HG02623 (cell line): ENCODE measurements around the gene ASAH2B.
"Not testable (repeated sequence)": the region's sequence is repeated elsewhere in the genome, so short reads cannot be mapped to it uniquely, and the experiment has no call there.

Experiments used
- ATAC-seq: cut with Tn5 transposase; IDR thresholded peaks from one replicate; pipeline ENCODE4 v1.9.1; 2021; ENCODE audit warnings: moderate library complexity; ENCODE audit not compliant: unreplicated experiment

Gene ASAH2B

GRCh38 chr10:50739618-50740292 is at the start of gene ASAH2B:
Gene ASAH2B, plus strand, starts transcription at chr10:50739936. Its CDS starts 5,195 bp downstream, at chr10:50745131.
- peak; percentile 74 for ATAC-seq

- not testable (repeated sequence) for ATAC-seq
These were observed 41.9 kb upstream of the ASAH2B start for GRCh38 chr10:50697819-50698218.

GRCh38 chr10:50701947-50702346 is 37.8 kb upstream of the ASAH2B start:
- ATAC-seq = not testable (repeated sequence)

- ATAC-seq = not testable (repeated sequence)
These were observed 36.7 kb upstream of the ASAH2B start for GRCh38 chr10:50702997-50703396.

- ATAC-seq = peak; percentile 48
These were observed 35.2 kb upstream of the ASAH2B start for GRCh38 chr10:50704436-50705079.

GRCh38 chr10:50706006-50706405 is 33.7 kb upstream of the ASAH2B start:
- ATAC-seq = not testable (repeated sequence)

GRCh38 chr10:50710241-50710640 is 29.5 kb upstream of the ASAH2B start:
- not testable (repeated sequence) for ATAC-seq

GRCh38 chr10:50723812-50724211 is 15.9 kb upstream of the ASAH2B start:
- peak; percentile 47 for ATAC-seq

- ATAC-seq = not testable (repeated sequence)
These were observed 11.6 kb upstream of the ASAH2B start for GRCh38 chr10:50728112-50728511.

GRCh38 chr10:50738987-50739617 is 634 bp upstream of the ASAH2B start:
- not testable (repeated sequence) for ATAC-seq

- peak; percentile 27 for ATAC-seq
These were observed 535 bp downstream of the ASAH2B start for GRCh38 chr10:50740293-50740648.

GRCh38 chr10:50742820-50743219 is 3.1 kb downstream of the ASAH2B start:
- ATAC-seq = not testable (repeated sequence)

GRCh38 chr10:50766774-50767513 is 27.2 kb downstream of the ASAH2B start:
- not testable (repeated sequence) for ATAC-seq

GRCh38 chr10:50772042-50772441 is 32.3 kb downstream of the ASAH2B start:
- not testable (repeated sequence) for ATAC-seq

- not testable (repeated sequence) for ATAC-seq
These were observed 35.1 kb downstream of the ASAH2B start for GRCh38 chr10:50774868-50775267.

- ATAC-seq = not testable (repeated sequence)
These were observed 40.3 kb downstream of the ASAH2B start for GRCh38 chr10:50780036-50780435.

GRCh38 chr10:50782017-50782416 is 42.3 kb downstream of the ASAH2B start:
- not testable (repeated sequence) for ATAC-seq

- not testable (repeated sequence) for ATAC-seq
These were observed 48.2 kb downstream of the ASAH2B start for GRCh38 chr10:50787962-50788361.

- no peak for ATAC-seq
These were observed 49.5 kb downstream of the ASAH2B start for GRCh38 chr10:50788951-50789945.

- no peak for ATAC-seq
These were observed 54.8 kb downstream of the ASAH2B start for GRCh38 chr10:50794490-50794889.
